Measurements from ENCODE around the gene KCNH6. TPM values are rescaled to one million over a fixed set of nuclear protein-coding genes. Genes with fewer than 3 reads are reported as not detected.

Gene KCNH6
- total RNA-seq, 4 donors from 2014 or later = not detected

GRCh38 chr17:63529711-63530556 is 6.8 kb downstream of the KCNH6 start:
- no peak for TF ChIP-seq CTCF (IDR thresholded peaks at IDR 0.05; ENCODE audit: low read depth)

- TF ChIP-seq CTCF (IDR thresholded peaks at IDR 0.05; ENCODE audit: low read depth) = no peak
These were observed 7.4 kb downstream of the KCNH6 start for GRCh38 chr17:63530557-63531021.

GRCh38 chr17:63531022-63531965 is 8.1 kb downstream of the KCNH6 start:
- TF ChIP-seq CTCF (IDR thresholded peaks at IDR 0.05; ENCODE audit: low read depth) = no peak

GRCh38 chr17:63533433-63534077 is 10.4 kb downstream of the KCNH6 start:
- TF ChIP-seq CTCF (IDR thresholded peaks at IDR 0.05; ENCODE audit: low read depth) = no peak

- no peak for TF ChIP-seq CTCF (IDR thresholded peaks at IDR 0.05; ENCODE audit: low read depth)
These were observed 11.0 kb downstream of the KCNH6 start for GRCh38 chr17:63534078-63534570.

- no peak for TF ChIP-seq CTCF (IDR thresholded peaks at IDR 0.05; ENCODE audit: low read depth)
These were observed 11.8 kb downstream of the KCNH6 start for GRCh38 chr17:63534816-63535455.
